Lower leg skin (tissue), 3 donors: ENCODE results near the gene CBL.

Experiments
- POLR2A ChIP-seq, 2 donors: fragments of 450-650 bp; IDR thresholded peaks; one replicate each; pipeline ENCODE4 v1.6.1; 2016 to 2017; ENCODE audit warnings: antibody characterized with exemption in 2 of 2, mild to moderate bottlenecking in 1 of 2, moderate library complexity in 1 of 2
- TF ChIP-seq, protein P1 (sequence below), 3 donors: fragments of 450-650 bp; IDR thresholded peaks; one replicate each; pipeline ENCODE4 v1.5.1; 2016; ENCODE audit warnings: antibody characterized with exemption in 3 of 3, mild to moderate bottlenecking in 3 of 3, moderate library complexity in 2 of 3

DNA sequence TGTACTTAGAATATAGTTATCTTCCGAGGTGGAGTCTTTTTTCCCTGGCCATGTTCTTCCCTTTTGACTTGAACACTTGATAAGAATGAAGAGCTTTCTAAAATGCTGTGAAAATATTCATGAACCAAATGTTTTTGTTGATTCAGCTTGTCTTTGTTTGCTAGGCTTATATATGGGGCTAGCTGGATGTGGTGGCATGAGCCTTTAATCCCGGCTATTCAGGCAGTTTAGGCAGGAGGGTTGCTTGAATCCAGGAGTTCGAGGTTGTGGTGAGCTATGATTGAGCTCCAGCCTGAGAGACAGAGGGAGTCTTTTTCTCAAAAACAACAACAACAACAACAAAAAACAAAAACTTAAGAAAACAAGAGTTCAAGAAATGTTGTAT, 23.1 kb downstream of the CBL start:
- TF ChIP-seq, protein P1, sequence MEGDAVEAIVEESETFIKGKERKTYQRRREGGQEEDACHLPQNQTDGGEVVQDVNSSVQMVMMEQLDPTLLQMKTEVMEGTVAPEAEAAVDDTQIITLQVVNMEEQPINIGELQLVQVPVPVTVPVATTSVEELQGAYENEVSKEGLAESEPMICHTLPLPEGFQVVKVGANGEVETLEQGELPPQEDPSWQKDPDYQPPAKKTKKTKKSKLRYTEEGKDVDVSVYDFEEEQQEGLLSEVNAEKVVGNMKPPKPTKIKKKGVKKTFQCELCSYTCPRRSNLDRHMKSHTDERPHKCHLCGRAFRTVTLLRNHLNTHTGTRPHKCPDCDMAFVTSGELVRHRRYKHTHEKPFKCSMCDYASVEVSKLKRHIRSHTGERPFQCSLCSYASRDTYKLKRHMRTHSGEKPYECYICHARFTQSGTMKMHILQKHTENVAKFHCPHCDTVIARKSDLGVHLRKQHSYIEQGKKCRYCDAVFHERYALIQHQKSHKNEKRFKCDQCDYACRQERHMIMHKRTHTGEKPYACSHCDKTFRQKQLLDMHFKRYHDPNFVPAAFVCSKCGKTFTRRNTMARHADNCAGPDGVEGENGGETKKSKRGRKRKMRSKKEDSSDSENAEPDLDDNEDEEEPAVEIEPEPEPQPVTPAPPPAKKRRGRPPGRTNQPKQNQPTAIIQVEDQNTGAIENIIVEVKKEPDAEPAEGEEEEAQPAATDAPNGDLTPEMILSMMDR (IDR thresholded peaks at IDR 0.05), result no peak
- TF ChIP-seq POLR2A (IDR thresholded peaks at IDR 0.05), result no peak
